Measurements from ENCODE around the gene ACSF3. TPM values are rescaled to one million over a fixed set of nuclear protein-coding genes. Genes with fewer than 3 reads are reported as not detected.

The ACSF3 gene
- total RNA-seq, 1 experiment from 2014 or later, result 30.8 TPM

- Histone ChIP-seq H3K4me3 (ENCODE audit: low read depth in 2 of 2, low read length in 2 of 2) (no peak overlapping the region), H3K4me1 (ENCODE audit: control insufficient read depth, insufficient read depth, low read length) (peaks cover 2% of the 10 kb centered on the region; the same call in 1 of the 2 replicates), H3K9me3 (ENCODE audit: control insufficient read depth, insufficient read depth, low read depth, low read length) (no peaks in the 10 kb centered on the region), H3K36me3 (ENCODE audit: control insufficient read depth, insufficient read depth, low read length) (no peaks in the 10 kb centered on the region), H3K27ac (ENCODE audit: low read length) (no peak overlapping the region), H3K27me3 (ENCODE audit: control insufficient read depth, insufficient read depth, low read length) (no peaks in the 10 kb centered on the region)
- no TSS peak for BruUV-seq (replicated peaks)
- intact Hi-C loops (cut with micrococcal nuclease; ENCODE audit: unreplicated experiment) (no loop called here), in situ Hi-C loops (cut with HindIII; ENCODE audit: low pct_unique_long_range_greater_than_20kb, low sequenced_read_pairs) (no loop called here)
- POLR2A ChIA-PET, result no interaction called here
- TF ChIP-seq SIN3A (IDR thresholded peaks at IDR 0.05; ENCODE audit: borderline replicate concordance, insufficient read depth, low read depth, low read length), result no peak
- no peak for TF ChIP-seq TCF7L2 (IDR thresholded peaks at IDR 0.05; ENCODE audit: low read depth, low read length)
- TF ChIP-seq, protein P1, sequence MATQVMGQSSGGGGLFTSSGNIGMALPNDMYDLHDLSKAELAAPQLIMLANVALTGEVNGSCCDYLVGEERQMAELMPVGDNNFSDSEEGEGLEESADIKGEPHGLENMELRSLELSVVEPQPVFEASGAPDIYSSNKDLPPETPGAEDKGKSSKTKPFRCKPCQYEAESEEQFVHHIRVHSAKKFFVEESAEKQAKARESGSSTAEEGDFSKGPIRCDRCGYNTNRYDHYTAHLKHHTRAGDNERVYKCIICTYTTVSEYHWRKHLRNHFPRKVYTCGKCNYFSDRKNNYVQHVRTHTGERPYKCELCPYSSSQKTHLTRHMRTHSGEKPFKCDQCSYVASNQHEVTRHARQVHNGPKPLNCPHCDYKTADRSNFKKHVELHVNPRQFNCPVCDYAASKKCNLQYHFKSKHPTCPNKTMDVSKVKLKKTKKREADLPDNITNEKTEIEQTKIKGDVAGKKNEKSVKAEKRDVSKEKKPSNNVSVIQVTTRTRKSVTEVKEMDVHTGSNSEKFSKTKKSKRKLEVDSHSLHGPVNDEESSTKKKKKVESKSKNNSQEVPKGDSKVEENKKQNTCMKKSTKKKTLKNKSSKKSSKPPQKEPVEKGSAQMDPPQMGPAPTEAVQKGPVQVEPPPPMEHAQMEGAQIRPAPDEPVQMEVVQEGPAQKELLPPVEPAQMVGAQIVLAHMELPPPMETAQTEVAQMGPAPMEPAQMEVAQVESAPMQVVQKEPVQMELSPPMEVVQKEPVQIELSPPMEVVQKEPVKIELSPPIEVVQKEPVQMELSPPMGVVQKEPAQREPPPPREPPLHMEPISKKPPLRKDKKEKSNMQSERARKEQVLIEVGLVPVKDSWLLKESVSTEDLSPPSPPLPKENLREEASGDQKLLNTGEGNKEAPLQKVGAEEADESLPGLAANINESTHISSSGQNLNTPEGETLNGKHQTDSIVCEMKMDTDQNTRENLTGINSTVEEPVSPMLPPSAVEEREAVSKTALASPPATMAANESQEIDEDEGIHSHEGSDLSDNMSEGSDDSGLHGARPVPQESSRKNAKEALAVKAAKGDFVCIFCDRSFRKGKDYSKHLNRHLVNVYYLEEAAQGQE (IDR thresholded peaks at IDR 0.05; ENCODE audit: insufficient read depth in 1 of 2, low read depth in 2 of 2, low read length in 1 of 2), result no peak
- TF ChIP-seq, protein P2, sequence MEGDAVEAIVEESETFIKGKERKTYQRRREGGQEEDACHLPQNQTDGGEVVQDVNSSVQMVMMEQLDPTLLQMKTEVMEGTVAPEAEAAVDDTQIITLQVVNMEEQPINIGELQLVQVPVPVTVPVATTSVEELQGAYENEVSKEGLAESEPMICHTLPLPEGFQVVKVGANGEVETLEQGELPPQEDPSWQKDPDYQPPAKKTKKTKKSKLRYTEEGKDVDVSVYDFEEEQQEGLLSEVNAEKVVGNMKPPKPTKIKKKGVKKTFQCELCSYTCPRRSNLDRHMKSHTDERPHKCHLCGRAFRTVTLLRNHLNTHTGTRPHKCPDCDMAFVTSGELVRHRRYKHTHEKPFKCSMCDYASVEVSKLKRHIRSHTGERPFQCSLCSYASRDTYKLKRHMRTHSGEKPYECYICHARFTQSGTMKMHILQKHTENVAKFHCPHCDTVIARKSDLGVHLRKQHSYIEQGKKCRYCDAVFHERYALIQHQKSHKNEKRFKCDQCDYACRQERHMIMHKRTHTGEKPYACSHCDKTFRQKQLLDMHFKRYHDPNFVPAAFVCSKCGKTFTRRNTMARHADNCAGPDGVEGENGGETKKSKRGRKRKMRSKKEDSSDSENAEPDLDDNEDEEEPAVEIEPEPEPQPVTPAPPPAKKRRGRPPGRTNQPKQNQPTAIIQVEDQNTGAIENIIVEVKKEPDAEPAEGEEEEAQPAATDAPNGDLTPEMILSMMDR (IDR thresholded peaks at IDR 0.05), result no peak
- no peak for TF ChIP-seq POLR2AphosphoS5 (IDR thresholded peaks at IDR 0.05; ENCODE audit: low read depth, low read length)
- DNase-seq (ENCODE audit: low read depth, low spot score) (no peak), ATAC-seq (no peak)
- CTCF ChIA-PET, result no interaction called here
These were observed 12.1 kb upstream of the ACSF3 start for GRCh38 chr16:89081556-89081955.

GRCh38 chr16:89084411-89084810, 9.2 kb upstream of the ACSF3 start:
- Histone ChIP-seq H3K27me3 (ENCODE audit: control insufficient read depth, insufficient read depth, low read length) (no peaks in the 10 kb centered on the region), H3K4me1 (ENCODE audit: control insufficient read depth, insufficient read depth, low read length) (peaks cover 2% of the 10 kb centered on the region; the same call in 1 of the 2 replicates), H3K9me3 (ENCODE audit: control insufficient read depth, insufficient read depth, low read depth, low read length) (no peaks in the 10 kb centered on the region), H3K27ac (ENCODE audit: low read length) (no peak overlapping the region), H3K4me3 (ENCODE audit: low read depth in 2 of 2, low read length in 2 of 2) (no peak overlapping the region), H3K36me3 (ENCODE audit: control insufficient read depth, insufficient read depth, low read length) (no peaks in the 10 kb centered on the region)
- intact Hi-C loops (cut with micrococcal nuclease; ENCODE audit: unreplicated experiment), result no loop called here
- ChIA-PET CTCF (no interaction called here), POLR2A (no interaction called here)
- in situ Hi-C loops (cut with HindIII; ENCODE audit: low pct_unique_long_range_greater_than_20kb, low sequenced_read_pairs), result no loop called here
- BruUV-seq (replicated peaks), result no TSS peak
- DNase-seq (ENCODE audit: low read depth, low spot score), result no peak
- TF ChIP-seq POLR2AphosphoS5 (IDR thresholded peaks at IDR 0.05; ENCODE audit: low read depth, low read length) (no peak), SIN3A (IDR thresholded peaks at IDR 0.05; ENCODE audit: borderline replicate concordance, insufficient read depth, low read depth, low read length) (no peak), TCF7L2 (IDR thresholded peaks at IDR 0.05; ENCODE audit: low read depth, low read length) (no peak)
- TF ChIP-seq, protein P1 (IDR thresholded peaks at IDR 0.05; ENCODE audit: insufficient read depth in 1 of 2, low read depth in 2 of 2, low read length in 1 of 2), result no peak
- TF ChIP-seq, protein P2 (IDR thresholded peaks at IDR 0.05), result no peak
- ATAC-seq, result no peak

Measured in Panc1 (cell line).